Adipocyte (in vitro differentiated cells): Measurements from ENCODE around the gene FAM149A.

ENCODE experiments used
- DNase-seq: peaks from one replicate; pipeline ENCODE4 v3.0.0-alpha.2; 2015; ENCODE audit warnings: low read depth
- H3K27me3 ChIP-seq: replicated peaks from 2 replicates; pipeline ENCODE4 v1.7.0; 2013; ENCODE audit warnings: mild to moderate bottlenecking, low read length, moderate library complexity; ENCODE audit not compliant: control insufficient read depth, insufficient read depth
- H3K36me3 ChIP-seq: 2 replicates; pipeline ENCODE4 v1.7.0; 2013; ENCODE audit warnings: low read length, mild to moderate bottlenecking, moderate library complexity; ENCODE audit not compliant: control insufficient read depth, insufficient read depth, severe bottlenecking
- H3K4me1 ChIP-seq: 2 replicates; pipeline ENCODE4 v1.7.0; 2013; ENCODE audit warnings: mild to moderate bottlenecking, low read length, moderate library complexity; ENCODE audit not compliant: control insufficient read depth, insufficient read depth
- H3K4me3 ChIP-seq: 2 replicates; pipeline ENCODE4 v1.7.0; 2013; ENCODE audit warnings: mild to moderate bottlenecking, low read length, moderate library complexity
- H3K9ac ChIP-seq: 2 replicates; pipeline ENCODE4 v1.7.0; 2013; ENCODE audit warnings: mild to moderate bottlenecking, low read length, moderate library complexity
- H3K9me3 ChIP-seq: 2 replicates; pipeline ENCODE4 v1.7.0; 2013; ENCODE audit warnings: mild to moderate bottlenecking, low read length, moderate library complexity; ENCODE audit not compliant: control insufficient read depth

The FAM149A gene

GRCh38 chr4:186144198-186144945, 39.9 kb downstream of the FAM149A start:
- Histone ChIP-seq H3K9me3 (no peaks in the 10 kb centered on the region), H3K4me3 (peak overlapping the region; percentile 83), H3K9ac (peak overlapping the region; percentile 74), H3K36me3 (no peaks in the 10 kb centered on the region), H3K4me1 (peaks cover 14% of the 10 kb centered on the region), H3K27me3 (no peaks in the 10 kb centered on the region)
- peak; percentile 83 for DNase-seq

GRCh38 chr4:186144946-186145569, 40.6 kb downstream of the FAM149A start:
- peaks cover 18% of the 10 kb centered on the region for H3K4me1 ChIP-seq
- no peaks in the 10 kb centered on the region for H3K9me3 ChIP-seq
- H3K36me3 ChIP-seq, result no peaks in the 10 kb centered on the region
- peak overlapping the region; percentile 76 for H3K4me3 ChIP-seq
- peak; percentile 82 for DNase-seq
- no peaks in the 10 kb centered on the region for H3K27me3 ChIP-seq
- peak overlapping the region; percentile 82 for H3K9ac ChIP-seq

- H3K27me3 ChIP-seq, result no peaks in the 10 kb centered on the region
- no peaks in the 10 kb centered on the region for H3K9me3 ChIP-seq
- no peak overlapping the region for H3K4me3 ChIP-seq
- H3K36me3 ChIP-seq, result no peaks in the 10 kb centered on the region
- peaks cover 18% of the 10 kb centered on the region for H3K4me1 ChIP-seq
- H3K9ac ChIP-seq, result no peak overlapping the region
- DNase-seq, result no peak
Observed at GRCh38 chr4:186146458-186146857, 42.0 kb downstream of the FAM149A start.

GRCh38 chr4:186148336-186148975, 44.0 kb downstream of the FAM149A start:
- peaks cover 2% of the 10 kb centered on the region for H3K36me3 ChIP-seq
- H3K4me1 ChIP-seq, result peaks cover 18% of the 10 kb centered on the region
- no peak for DNase-seq
- H3K9me3 ChIP-seq, result no peaks in the 10 kb centered on the region
- H3K4me3 ChIP-seq, result no peak overlapping the region
- no peaks in the 10 kb centered on the region for H3K27me3 ChIP-seq
- no peak overlapping the region for H3K9ac ChIP-seq

GRCh38 chr4:186149872-186150271, 45.4 kb downstream of the FAM149A start:
- Histone ChIP-seq H3K4me1 (peaks cover 13% of the 10 kb centered on the region), H3K9me3 (no peaks in the 10 kb centered on the region), H3K9ac (peak overlapping the region; percentile 67), H3K36me3 (peaks cover 4% of the 10 kb centered on the region), H3K27me3 (no peaks in the 10 kb centered on the region), H3K4me3 (peak overlapping the region; percentile 78)
- no peak for DNase-seq

GRCh38 chr4:186150926-186151325, 46.4 kb downstream of the FAM149A start:
- Histone ChIP-seq H3K4me3 (no peak overlapping the region), H3K9ac (no peak overlapping the region), H3K36me3 (peaks cover 4% of the 10 kb centered on the region), H3K9me3 (no peaks in the 10 kb centered on the region), H3K4me1 (peaks cover 6% of the 10 kb centered on the region), H3K27me3 (no peaks in the 10 kb centered on the region)
- DNase-seq, result no peak

- H3K4me1 ChIP-seq, result peaks cover 6% of the 10 kb centered on the region
- H3K4me3 ChIP-seq, result no peak overlapping the region
- no peak overlapping the region for H3K9ac ChIP-seq
- DNase-seq, result no peak
- H3K9me3 ChIP-seq, result no peaks in the 10 kb centered on the region
- H3K27me3 ChIP-seq, result no peaks in the 10 kb centered on the region
- peaks cover 4% of the 10 kb centered on the region for H3K36me3 ChIP-seq
Observed at GRCh38 chr4:186151499-186151898, 47.0 kb downstream of the FAM149A start.

GRCh38 chr4:186158021-186158813, 53.7 kb downstream of the FAM149A start:
- no peaks in the 10 kb centered on the region for H3K27me3 ChIP-seq
- H3K4me3 ChIP-seq, result no peak overlapping the region
- H3K9ac ChIP-seq, result no peak overlapping the region
- no peak for DNase-seq
- peaks cover 11% of the 10 kb centered on the region for H3K36me3 ChIP-seq
- H3K4me1 ChIP-seq, result no peaks in the 10 kb centered on the region
- no peaks in the 10 kb centered on the region for H3K9me3 ChIP-seq

- H3K4me1 ChIP-seq, result no peaks in the 10 kb centered on the region
- H3K27me3 ChIP-seq, result no peaks in the 10 kb centered on the region
- no peak overlapping the region for H3K9ac ChIP-seq
- no peaks in the 10 kb centered on the region for H3K9me3 ChIP-seq
- H3K36me3 ChIP-seq, result peaks cover 7% of the 10 kb centered on the region
- no peak for DNase-seq
- no peak overlapping the region for H3K4me3 ChIP-seq
Observed at GRCh38 chr4:186158966-186159365, 54.5 kb downstream of the FAM149A start.

GRCh38 chr4:186159613-186160012, 55.1 kb downstream of the FAM149A start:
- no peak overlapping the region for H3K9ac ChIP-seq
- no peaks in the 10 kb centered on the region for H3K4me1 ChIP-seq
- H3K9me3 ChIP-seq, result no peaks in the 10 kb centered on the region
- peaks cover 7% of the 10 kb centered on the region for H3K36me3 ChIP-seq
- no peak for DNase-seq
- no peak overlapping the region for H3K4me3 ChIP-seq
- H3K27me3 ChIP-seq, result no peaks in the 10 kb centered on the region

- no peak for DNase-seq
- no peaks in the 10 kb centered on the region for H3K4me1 ChIP-seq
- H3K9me3 ChIP-seq, result no peaks in the 10 kb centered on the region
Observed at GRCh38 chr4:186161138-186161537, 56.6 kb downstream of the FAM149A start.

More at GRCh38 chr4:186161138-186161537, 56.6 kb downstream of the FAM149A start:
- H3K36me3 ChIP-seq, result peaks cover 7% of the 10 kb centered on the region
- no peak overlapping the region for H3K9ac ChIP-seq
- no peak overlapping the region for H3K4me3 ChIP-seq
- no peaks in the 10 kb centered on the region for H3K27me3 ChIP-seq
